K562 (cell line): ENCODE data around the gene CFD. TPM values are rescaled to one million over a fixed set of nuclear protein-coding genes. Genes with fewer than 3 reads are reported as not detected.

Experiments
- BRF2 ChIP-seq: IDR thresholded peaks from 3 replicates; pipeline ENCODE4 v1.6.1; 2011; ENCODE audit warnings: borderline replicate concordance, mild to moderate bottlenecking; ENCODE audit not compliant: insufficient read length, insufficient read depth
- CHAMP1 ChIP-seq: fragments of 450-650 bp; IDR thresholded peaks from 2 replicates; pipeline ENCODE4 v1.6.1; 2016; ENCODE audit warnings: mild to moderate bottlenecking
- CREB3L1 ChIP-seq: fragments of 450-650 bp; IDR thresholded peaks from 2 replicates; pipeline ENCODE4 v1.6.1; 2014; ENCODE audit warnings: low read depth, mild to moderate bottlenecking, moderate library complexity, borderline replicate concordance
- DEAF1 ChIP-seq: fragments of 450-650 bp; formaldehyde crosslinking; IDR thresholded peaks from 2 replicates; pipeline ENCODE4 v1.4.0; 2020; ENCODE audit warnings: mild to moderate bottlenecking, moderate library complexity
- HMGN3 ChIP-seq: IDR thresholded peaks from 2 replicates; pipeline ENCODE4 v1.6.1; 2011; ENCODE audit warnings: borderline replicate concordance, low read depth, mild to moderate bottlenecking, mixed read lengths, low read length; ENCODE audit not compliant: insufficient read length; ENCODE audit errors: extremely low read depth
- MEF2D ChIP-seq: conservative IDR thresholded peaks from 2 replicates; pipeline ENCODE4 v1.6.1; 2016; ENCODE audit warnings: low read depth, missing genetic modification characterization, missing compliant biosample characterization
- MYC ChIP-seq, 2 experiments: fragments of 250-450 bp in 1 of 2; sonication (Bioruptor Pico) in 1 of 2; IDR thresholded peaks; 2 replicates each; pipeline versions ENCODE4 v1.5.1 to v1.6.1; 2012 to 2021; ENCODE audit warnings: low read depth in 2 of 2, borderline replicate concordance in 1 of 2, improper control_type of control experiment in 1 of 2, low read length in 1 of 2, mild to moderate bottlenecking in 1 of 2, moderate library complexity in 1 of 2
- PKNOX1 ChIP-seq: fragments of 450-650 bp; IDR thresholded peaks from 2 replicates; pipeline ENCODE4 v1.6.1; 2016
- RBM22 ChIP-seq: fragments of 200-400 bp; formaldehyde crosslinking; IDR thresholded peaks from 2 replicates; pipeline ENCODE4 v1.6.1; 2018; ENCODE audit warnings: low read length, low read depth; ENCODE audit not compliant: poor library complexity, severe bottlenecking
- SIX5 ChIP-seq, 2 experiments: IDR thresholded peaks; 2 replicates each; pipeline ENCODE4 v1.6.1; 2011; ENCODE audit warnings: low read length in 2 of 2, borderline replicate concordance in 1 of 2, low read depth in 1 of 2, mild to moderate bottlenecking in 1 of 2, moderate library complexity in 1 of 2; ENCODE audit not compliant: insufficient read depth in 1 of 2
- U2AF1 ChIP-seq: fragments of 200-400 bp; formaldehyde crosslinking; optimal IDR thresholded peaks from 2 replicates; pipeline ENCODE3; 2017; ENCODE audit warnings: mild to moderate bottlenecking, low read depth, low read length, moderate library complexity
- ZNF354B ChIP-seq: fragments of 250-450 bp; sonication (Bioruptor Pico); IDR thresholded peaks from 2 replicates; pipeline ENCODE4 v1.4.0; 2020
- polyA plus RNA-seq, 8 experiments: library from polyadenylated mRNA; depleted of rRNA in 4 of 8; stranded (reverse) in 5 of 8; unstranded in 3 of 8; fragments of >200 nt; fragmentation: Nextera tagmentation in 2 of 8; fragmentation: Illumina TruSeq in 1 of 8; extraction: Ambion mirVana in 2 of 8; extraction: Trizol in 1 of 8; gene quantifications; 2 replicates each; pipeline versions ENCODE4 v1.2.1 to v1.2.3, GENCODE V29; 2011 to 2014; ENCODE audit warnings: inconsistent platforms in 1 of 8, missing spikeins in 1 of 8
- total RNA-seq, 7 experiments: library from RNA; depleted of rRNA in 6 of 7; stranded (reverse); fragments of >200 nt in 6 of 7; fragmentation: Illumina TruSeq in 2 of 7; extraction: Trizol in 2 of 7; gene quantifications; 2 replicates each; pipeline versions ENCODE4 v1.2.1 to v1.2.3, GENCODE V29; 2011 to 2021; ENCODE audit warnings: low replicate concordance in 1 of 7

The CFD gene
- total and polyA plus RNA-seq, 9 of the 15 experiments (the other 6 are each of a cell fraction or from before 2014, with no cell fraction given): 0.52 to 59.4 (median 7.6) TPM

- no peak for TF ChIP-seq SIX5 (IDR thresholded peaks at IDR 0.05; ENCODE audit: borderline replicate concordance in 1 of 2, insufficient read depth in 1 of 2, low read depth in 1 of 2, low read length in 2 of 2)
- no peak for TF ChIP-seq MEF2D (tag)
- TF ChIP-seq ZNF354B: no peak
- no peak for TF ChIP-seq PKNOX1
- peak; percentile 97 for TF ChIP-seq RBM22
- peak; percentile 14 for TF ChIP-seq HMGN3
- TF ChIP-seq CHAMP1: no peak
- no peak for TF ChIP-seq BRF2
- TF ChIP-seq DEAF1 (CRISPR knock-in tag): no peak
- TF ChIP-seq U2AF1: peak; percentile 88
- no peak for TF ChIP-seq MYC (IDR thresholded peaks at IDR 0.05; ENCODE audit: low read depth, low read length)
- TF ChIP-seq MYC (CRISPR knock-in tag; IDR thresholded peaks at IDR 0.05; ENCODE audit: borderline replicate concordance, low read depth): no peak
- no peak for TF ChIP-seq CREB3L1
Observed at GRCh38 chr19:813219-814151, 46.0 kb upstream of the CFD start (continued).
